BE2C (cell line): ENCODE measurements around the gene KLHL35.

Source experiments
- DNase-seq: peaks from one replicate; pipeline ENCODE4 v3.0.0-alpha.2; 2020
- H3K27me3 ChIP-seq: fragments of 250-450 bp; sonication (Bioruptor Pico); 2 replicates; pipeline ENCODE4 v1.5.1; 2020; ENCODE audit warnings: mild to moderate bottlenecking
- H3K36me3 ChIP-seq: fragments of 250-450 bp; sonication (Bioruptor Pico); 2 replicates; pipeline ENCODE4 v1.5.1; 2020; ENCODE audit warnings: mild to moderate bottlenecking
- H3K4me1 ChIP-seq: fragments of 250-450 bp; sonication (Bioruptor Pico); 2 replicates; pipeline ENCODE4 v1.5.1; 2020
- H3K4me3 ChIP-seq: 2 replicates; pipeline ENCODE4 v1.5.1; 2011; ENCODE audit warnings: low read depth, low read length
- H3K9me3 ChIP-seq: fragments of 250-450 bp; sonication (Bioruptor Pico); 2 replicates; pipeline ENCODE4 v1.5.1; 2020
- CTCF ChIP-seq: IDR thresholded peaks from 2 replicates; pipeline ENCODE4 v1.5.1; 2012; ENCODE audit warnings: mild to moderate bottlenecking, low read depth, low read length

Gene KLHL35

DNA sequence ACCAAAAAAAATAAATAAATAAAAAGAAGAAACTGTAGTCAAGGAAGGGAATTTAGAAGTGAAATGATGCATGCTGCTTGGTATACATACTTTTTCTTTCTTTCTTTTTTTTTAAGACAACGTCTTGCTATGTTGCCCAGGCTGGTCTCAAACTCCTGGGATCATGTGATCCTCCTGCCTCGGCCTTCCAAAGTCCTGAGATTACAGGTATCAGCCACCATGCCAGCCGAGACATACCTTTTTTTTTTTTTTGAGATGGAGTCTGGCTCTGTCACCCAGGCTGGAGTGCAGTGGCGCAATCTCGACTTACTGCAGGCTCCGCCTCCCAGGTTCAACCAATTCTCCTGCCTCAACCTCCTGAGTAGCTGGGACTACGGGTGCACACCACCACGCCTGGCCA, 59.8 kb downstream of the KLHL35 start:
- Histone ChIP-seq H3K36me3 (no peaks in the 10 kb centered on the region), H3K4me1 (no peaks in the 10 kb centered on the region), H3K9me3 (no peaks in the 10 kb centered on the region; the same call in 1 of the 2 replicates), H3K4me3 (no peak overlapping the region), H3K27me3 (no peaks in the 10 kb centered on the region)
- no peak for DNase-seq
- no peak for TF ChIP-seq CTCF
